ENCODE measurements around the gene PACS1.

The PACS1 gene

DNA sequence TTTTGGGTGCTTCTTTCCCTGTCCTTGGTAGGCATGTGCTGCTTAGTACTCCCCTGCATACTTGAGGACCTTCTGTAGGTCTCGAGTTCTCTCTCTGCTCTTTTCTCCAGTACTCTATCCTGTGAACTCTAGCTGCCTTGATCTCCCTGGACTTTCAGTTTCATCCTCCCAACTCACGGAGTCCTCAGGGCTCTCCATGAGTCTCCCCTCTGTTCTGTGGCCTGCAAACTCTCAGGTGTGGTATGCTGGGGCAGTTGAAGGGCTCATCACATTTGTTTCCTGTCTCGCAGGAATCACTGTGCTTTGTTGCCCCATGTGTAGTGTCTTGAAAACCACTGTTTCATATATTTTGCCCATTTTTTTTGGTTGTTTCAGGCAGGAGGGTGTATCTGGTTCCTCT is 3.3 kb upstream of the PACS1 start:
- Histone ChIP-seq H4K20me1 (ENCODE audit: control insufficient read depth, insufficient read depth, low read depth, low read length) (no peaks in the 10 kb centered on the region), H3K9me3 (ENCODE audit: control insufficient read depth, insufficient read depth, low read length) (no peaks in the 10 kb centered on the region), H3K4me3 (ENCODE audit: low read length) (no peak overlapping the region), H3K79me2 (ENCODE audit: control insufficient read depth, low read length) (peaks cover 35% of the 10 kb centered on the region), H3K9me2 (replicated peaks; ENCODE audit: control insufficient read depth, low read length) (no peaks in the 10 kb centered on the region), H3K36me3 (ENCODE audit: control insufficient read depth, low read length) (peaks cover 83% of the 10 kb centered on the region), H3F3A (ENCODE audit: control insufficient read depth, insufficient read depth) (peaks cover 41% of the 10 kb centered on the region), H3K27me3 (ENCODE audit: control insufficient read depth, low read length) (no peaks in the 10 kb centered on the region), H3K4me1 (ENCODE audit: control insufficient read depth, low read length) (peaks cover 36% of the 10 kb centered on the region), H3K4me2 (ENCODE audit: low read length) (no peak overlapping the region), H3K27ac (ENCODE audit: low read depth, low read length) (no peak overlapping the region)
- TF ChIP-seq, protein P1, sequence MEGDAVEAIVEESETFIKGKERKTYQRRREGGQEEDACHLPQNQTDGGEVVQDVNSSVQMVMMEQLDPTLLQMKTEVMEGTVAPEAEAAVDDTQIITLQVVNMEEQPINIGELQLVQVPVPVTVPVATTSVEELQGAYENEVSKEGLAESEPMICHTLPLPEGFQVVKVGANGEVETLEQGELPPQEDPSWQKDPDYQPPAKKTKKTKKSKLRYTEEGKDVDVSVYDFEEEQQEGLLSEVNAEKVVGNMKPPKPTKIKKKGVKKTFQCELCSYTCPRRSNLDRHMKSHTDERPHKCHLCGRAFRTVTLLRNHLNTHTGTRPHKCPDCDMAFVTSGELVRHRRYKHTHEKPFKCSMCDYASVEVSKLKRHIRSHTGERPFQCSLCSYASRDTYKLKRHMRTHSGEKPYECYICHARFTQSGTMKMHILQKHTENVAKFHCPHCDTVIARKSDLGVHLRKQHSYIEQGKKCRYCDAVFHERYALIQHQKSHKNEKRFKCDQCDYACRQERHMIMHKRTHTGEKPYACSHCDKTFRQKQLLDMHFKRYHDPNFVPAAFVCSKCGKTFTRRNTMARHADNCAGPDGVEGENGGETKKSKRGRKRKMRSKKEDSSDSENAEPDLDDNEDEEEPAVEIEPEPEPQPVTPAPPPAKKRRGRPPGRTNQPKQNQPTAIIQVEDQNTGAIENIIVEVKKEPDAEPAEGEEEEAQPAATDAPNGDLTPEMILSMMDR (IDR thresholded peaks at IDR 0.05; ENCODE audit: low read depth, low read length, poor library complexity, severe bottlenecking) = no peak
- TF ChIP-seq EZH2phosphoT487 (IDR thresholded peaks at IDR 0.05; ENCODE audit: borderline replicate concordance, low read length) = no peak

DNA sequence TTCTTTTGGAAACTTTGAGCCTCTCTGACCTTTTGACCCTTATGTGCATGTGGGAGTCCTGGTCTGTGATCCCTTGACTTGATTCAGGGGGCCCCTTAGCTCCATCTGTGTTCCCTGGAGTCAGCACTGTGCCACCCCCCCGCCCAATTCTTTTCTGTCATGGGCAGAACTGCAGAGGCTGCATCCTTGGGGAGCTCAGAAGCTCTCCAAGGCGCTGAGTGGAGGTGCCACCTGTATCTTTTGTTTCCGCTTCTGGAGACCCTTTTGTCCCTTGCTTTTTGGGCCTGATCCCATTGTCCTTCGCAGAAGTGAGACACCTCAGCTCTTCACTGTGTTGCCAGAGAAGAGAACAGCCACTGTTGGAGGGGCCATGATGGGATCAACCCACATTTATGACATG is 2.4 kb upstream of the PACS1 start:
- Histone ChIP-seq H3K79me2 (ENCODE audit: control insufficient read depth, low read length) (peaks cover 44% of the 10 kb centered on the region), H3K4me3 (ENCODE audit: low read length) (no peak overlapping the region), H3K9me2 (replicated peaks; ENCODE audit: control insufficient read depth, low read length) (no peaks in the 10 kb centered on the region), H3K27ac (ENCODE audit: low read depth, low read length) (no peak overlapping the region), H3K4me2 (ENCODE audit: low read length) (no peak overlapping the region), H4K20me1 (ENCODE audit: control insufficient read depth, insufficient read depth, low read depth, low read length) (0 out of 2 replicates have a peak, but pooled peaks cover 5% of the 10 kb centered on the region), H3K27me3 (ENCODE audit: control insufficient read depth, low read length) (no peaks in the 10 kb centered on the region), H3K9me3 (ENCODE audit: control insufficient read depth, insufficient read depth, low read length) (no peaks in the 10 kb centered on the region), H3K4me1 (ENCODE audit: control insufficient read depth, low read length) (peaks cover 45% of the 10 kb centered on the region), H3K36me3 (ENCODE audit: control insufficient read depth, low read length) (peaks cover 84% of the 10 kb centered on the region), H3F3A (ENCODE audit: control insufficient read depth, insufficient read depth) (peaks cover 49% of the 10 kb centered on the region)
- TF ChIP-seq EZH2phosphoT487 (IDR thresholded peaks at IDR 0.05; ENCODE audit: borderline replicate concordance, low read length) = no peak
- TF ChIP-seq, protein P1 (IDR thresholded peaks at IDR 0.05; ENCODE audit: low read depth, low read length, poor library complexity, severe bottlenecking) = no peak

DNA sequence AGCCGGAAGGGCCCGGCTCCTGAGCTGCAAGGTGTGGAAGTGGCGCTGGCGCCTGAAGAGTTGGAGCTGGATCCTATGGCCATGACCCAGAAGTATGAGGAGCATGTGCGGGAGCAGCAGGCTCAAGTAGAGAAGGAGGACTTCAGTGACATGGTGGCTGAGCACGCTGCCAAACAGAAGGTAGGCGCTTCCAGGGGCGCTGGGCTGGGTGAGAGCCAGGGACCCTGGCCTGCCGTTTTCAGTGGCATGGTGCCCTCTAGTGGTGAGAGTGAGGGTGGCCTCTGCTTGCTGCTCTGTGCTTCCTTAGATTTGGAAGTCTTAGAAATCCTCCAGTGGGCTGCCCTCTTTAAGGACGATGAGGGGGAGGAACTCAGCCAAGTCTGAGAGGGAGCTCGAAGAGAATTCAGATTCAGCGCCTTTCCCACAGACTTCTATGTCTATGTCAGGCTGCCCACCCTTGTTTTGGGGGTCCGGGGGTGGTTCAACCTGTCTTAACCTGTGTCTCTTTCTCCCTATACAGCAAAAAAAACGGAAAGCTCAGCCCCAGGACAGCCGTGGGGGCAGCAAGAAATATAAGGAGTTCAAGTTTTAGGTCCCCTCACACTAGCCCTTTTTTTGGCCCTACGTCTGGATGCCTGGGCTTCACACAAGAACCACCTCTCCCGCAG is 1.8 kb upstream of the PACS1 start:
- peaks cover 52% of the 10 kb centered on the region for H3K4me1 ChIP-seq (ENCODE audit: control insufficient read depth, low read length)
- H3K79me2 ChIP-seq (ENCODE audit: control insufficient read depth, low read length) = peaks cover 50% of the 10 kb centered on the region
- H3K9me3 ChIP-seq (ENCODE audit: control insufficient read depth, insufficient read depth, low read length) = no peaks in the 10 kb centered on the region
- peak overlapping the region; percentile 75 for H3K4me3 ChIP-seq (ENCODE audit: low read length)
- no peaks in the 10 kb centered on the region for H3K27me3 ChIP-seq (ENCODE audit: control insufficient read depth, low read length)
- H3K36me3 ChIP-seq (ENCODE audit: control insufficient read depth, low read length) = peaks cover 84% of the 10 kb centered on the region
- peak overlapping the region; percentile 70 for H3K4me2 ChIP-seq (ENCODE audit: low read length)
- H3K27ac ChIP-seq (ENCODE audit: low read depth, low read length) = peak overlapping the region; percentile 76
- TF ChIP-seq EZH2phosphoT487 (IDR thresholded peaks at IDR 0.05; ENCODE audit: borderline replicate concordance, low read length) = no peak
- TF ChIP-seq, protein P1 (IDR thresholded peaks at IDR 0.05; ENCODE audit: low read depth, low read length, poor library complexity, severe bottlenecking) = peak; percentile 96
- peaks cover 56% of the 10 kb centered on the region for H3F3A ChIP-seq (ENCODE audit: control insufficient read depth, insufficient read depth)
- H4K20me1 ChIP-seq (ENCODE audit: control insufficient read depth, insufficient read depth, low read depth, low read length) = 0 out of 2 replicates have a peak, but pooled peaks cover 5% of the 10 kb centered on the region
- H3K9me2 ChIP-seq (replicated peaks; ENCODE audit: control insufficient read depth, low read length) = no peaks in the 10 kb centered on the region
